HEK293T (cell line): ENCODE measurements around the gene ABCC6.
A peak's percentile ranks its signal among the peaks of the same experiment; 100 is the strongest.

ENCODE experiments used
- CTCF ChIA-PET: fragments of 350-600 bp; formaldehyde crosslinking; extraction: SDS; loops from one replicate; lab custom pipeline; 2021; ENCODE audit warnings: antibody characterized with exemption, inconsistent platforms; lab: Yijun Ruan, JAX
- POLR2A ChIA-PET: fragments of 350-600 bp; formaldehyde crosslinking; extraction: SDS; loops from one replicate; lab custom pipeline; 2020; ENCODE audit warnings: antibody characterized with exemption, inconsistent platforms; lab: Yijun Ruan, JAX
- DNase-seq: peaks from one replicate; pipeline ENCODE4 v3.0.0; 2012; ENCODE audit warnings: mixed read lengths; ENCODE audit errors: extremely low spot score
- ARNT ChIP-seq: fragments of 450-650 bp; IDR thresholded peaks from 2 replicates; pipeline ENCODE4 v1.6.1; 2017; ENCODE audit warnings: mild to moderate bottlenecking
- BHLHE40 ChIP-seq: fragments of 450-650 bp; IDR thresholded peaks from 2 replicates; pipeline ENCODE4 v1.6.1; 2016; ENCODE audit warnings: mild to moderate bottlenecking, moderate library complexity, borderline replicate concordance
- CTBP1 ChIP-seq: fragments of 450-650 bp; IDR thresholded peaks from 2 replicates; pipeline ENCODE4 v1.6.1; 2016; ENCODE audit warnings: borderline replicate concordance
- ELF4 ChIP-seq: fragments of 450-650 bp; IDR thresholded peaks from 2 replicates; pipeline ENCODE4 v1.6.1; 2017; ENCODE audit warnings: antibody characterized with exemption
- FOXA1 ChIP-seq: fragments of 450-650 bp; IDR thresholded peaks from 2 replicates; pipeline ENCODE4 v1.6.1; 2016; ENCODE audit warnings: mild to moderate bottlenecking
- FOXK2 ChIP-seq: fragments of 450-650 bp; IDR thresholded peaks from 2 replicates; pipeline ENCODE4 v1.6.1; 2016; ENCODE audit warnings: mild to moderate bottlenecking
- FOXM1 ChIP-seq: fragments of 450-650 bp; IDR thresholded peaks from 2 replicates; pipeline ENCODE4 v1.6.1; 2017; ENCODE audit warnings: mild to moderate bottlenecking, borderline replicate concordance
- HDGF ChIP-seq: fragments of 450-650 bp; IDR thresholded peaks from 2 replicates; pipeline ENCODE4 v1.6.1; 2017; ENCODE audit warnings: antibody characterized with exemption, borderline replicate concordance
- L3MBTL2 ChIP-seq: fragments of 450-650 bp; conservative IDR thresholded peaks from 2 replicates; pipeline ENCODE4 v1.6.1; 2016; ENCODE audit warnings: mild to moderate bottlenecking
- LEF1 ChIP-seq: fragments of 450-650 bp; IDR thresholded peaks from 2 replicates; pipeline ENCODE4 v1.6.1; 2017; ENCODE audit warnings: mild to moderate bottlenecking, borderline replicate concordance
- NFRKB ChIP-seq: fragments of 450-650 bp; IDR thresholded peaks from 2 replicates; pipeline ENCODE4 v1.6.1; 2016; ENCODE audit warnings: mild to moderate bottlenecking, moderate library complexity
- PKNOX1 ChIP-seq: fragments of 450-650 bp; IDR thresholded peaks from 2 replicates; pipeline ENCODE4 v1.6.1; 2016
- SP1 ChIP-seq: fragments of 450-650 bp; IDR thresholded peaks from 2 replicates; pipeline ENCODE4 v1.6.1; 2017
- SUZ12 ChIP-seq: fragments of 450-650 bp; IDR thresholded peaks from 2 replicates; pipeline ENCODE4 v1.6.1; 2016; ENCODE audit warnings: mild to moderate bottlenecking
- TARDBP ChIP-seq: fragments of 450-650 bp; IDR thresholded peaks from 2 replicates; pipeline ENCODE4 v1.6.1; 2016
- ZNF384 ChIP-seq: fragments of 450-650 bp; IDR thresholded peaks from 2 replicates; pipeline ENCODE4 v1.6.1; 2016

The ABCC6 gene

DNA sequence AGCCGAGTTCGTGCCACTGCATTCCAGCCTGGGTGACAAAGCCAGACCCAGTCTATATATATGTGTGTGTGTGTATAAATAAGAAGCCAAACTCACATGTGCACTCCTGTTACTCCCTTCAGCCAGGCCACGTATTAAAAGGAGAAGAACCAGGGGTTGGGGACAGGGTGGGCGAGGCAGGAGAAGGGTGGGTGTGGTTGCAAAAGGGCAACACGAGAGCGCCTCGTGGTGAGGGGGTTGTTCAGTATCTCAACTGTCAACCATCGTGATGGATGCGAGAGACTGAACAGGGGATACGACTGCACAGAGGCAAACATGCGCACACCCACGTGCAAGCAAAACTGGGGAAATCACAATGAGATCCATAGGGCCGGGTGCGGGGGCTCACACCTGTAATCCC is 54.9 kb downstream of the ABCC6 start:
- TF ChIP-seq L3MBTL2, result no peak
- POLR2A ChIA-PET, result no interaction called here
- DNase-seq, result no peak
- CTCF ChIA-PET, result no interaction called here

- TF ChIP-seq ARNT (no peak), FOXM1 (no peak), FOXK2 (no peak), FOXA1 (no peak), L3MBTL2 (no peak), HDGF (no peak)
- DNase-seq, result no peak
- CTCF ChIA-PET, result interaction anchor here (0.7 kb wide), 1 partner anchor 279 kb away, joined by 3 read pairs; no protein-coding TSS in a partner anchor
- POLR2A ChIA-PET, result no interaction called here
Observed at GRCh38 chr16:16167927-16168326, 55.4 kb downstream of the ABCC6 start.

DNA sequence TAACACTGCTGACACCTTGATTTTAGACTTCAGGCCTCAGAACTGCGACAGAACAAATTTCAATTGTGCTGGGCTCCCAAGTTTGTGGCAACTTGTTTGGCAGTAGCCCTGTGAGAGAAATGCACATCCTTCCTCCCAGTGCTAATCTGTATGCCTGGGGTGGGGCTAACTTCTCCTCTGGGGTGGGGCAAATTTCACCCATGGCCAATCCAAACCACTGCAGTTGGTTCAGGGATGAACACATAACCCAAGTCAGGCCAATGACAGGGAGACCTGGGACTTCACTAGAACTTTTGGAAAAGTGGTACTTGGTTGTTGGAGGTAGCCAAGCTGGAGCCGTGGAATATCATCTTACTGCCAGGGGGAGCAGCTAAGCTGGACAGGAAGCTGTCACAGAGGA is 56.3 kb downstream of the ABCC6 start:
- no peak for DNase-seq
- CTCF ChIA-PET, result interaction anchor here (0.7 kb wide), 1 partner anchor 278 kb away, joined by 3 read pairs; no protein-coding TSS in a partner anchor
- TF ChIP-seq BHLHE40 (no peak), SP1 (no peak), ELF4 (no peak), FOXA1 (no peak), L3MBTL2 (no peak), CTBP1 (no peak), ARNT (no peak), FOXM1 (no peak), ZNF384 (no peak), PKNOX1 (no peak), HDGF (no peak), FOXK2 (no peak), SUZ12 (no peak), NFRKB (no peak), LEF1 (no peak), TARDBP (no peak)
- POLR2A ChIA-PET, result no interaction called here

- no peak for DNase-seq
- TF ChIP-seq CTBP1 (no peak), ELF4 (no peak), HDGF (no peak), TARDBP (no peak), FOXA1 (no peak), FOXK2 (no peak), LEF1 (no peak), ZNF384 (no peak), BHLHE40 (no peak), NFRKB (no peak), ARNT (no peak), L3MBTL2 (no peak), SUZ12 (no peak)
- CTCF ChIA-PET, result no interaction called here
- POLR2A ChIA-PET, result no interaction called here
Observed at GRCh38 chr16:16166085-16166484, 57.2 kb downstream of the ABCC6 start.

DNA sequence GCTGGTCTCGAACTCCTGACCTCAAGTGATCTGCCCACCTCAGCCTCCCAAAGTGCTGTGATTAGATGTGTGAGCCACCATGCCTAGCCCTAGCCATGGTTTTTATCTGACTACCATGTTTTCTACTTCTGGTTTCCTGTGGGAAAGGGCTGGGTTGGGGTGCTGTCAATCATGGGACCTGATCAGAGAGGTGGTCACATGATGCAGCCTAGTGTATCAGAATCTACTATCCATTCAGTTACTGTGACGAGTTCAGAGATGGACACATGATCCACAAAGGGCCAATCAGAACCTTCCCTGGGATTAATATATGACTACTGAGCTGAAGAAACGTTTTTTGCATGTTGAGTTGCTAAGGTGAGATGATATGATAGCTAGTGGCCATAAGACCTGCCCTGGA is 59.1 kb downstream of the ABCC6 start:
- TF ChIP-seq SP1, result no peak
- TF ChIP-seq FOXM1, result no peak
- TF ChIP-seq TARDBP, result no peak
- peak; percentile 37; the same call in 1 of the 2 replicates for TF ChIP-seq PKNOX1
- TF ChIP-seq ELF4, result no peak
- no peak for TF ChIP-seq HDGF
- no peak for TF ChIP-seq SUZ12
- TF ChIP-seq ZNF384, result no peak
- no peak for DNase-seq
- ChIA-PET POLR2A (no interaction called here), CTCF (interaction anchor here (1.1 kb wide), 1 partner anchor 23 kb away, joined by 3 read pairs; no protein-coding TSS in a partner anchor)

- no peak for DNase-seq
- TF ChIP-seq ELF4 (no peak), ZNF384 (no peak), BHLHE40 (no peak), CTBP1 (no peak), LEF1 (no peak), TARDBP (no peak), FOXA1 (no peak), HDGF (no peak), L3MBTL2 (no peak), PKNOX1 (no peak), FOXM1 (no peak), SUZ12 (no peak), NFRKB (no peak), FOXK2 (no peak), SP1 (no peak), ARNT (no peak)
- CTCF ChIA-PET, result interaction anchor here (0.6 to 1.1 kb wide), 2 partner anchors 24 to 31 kb away, joined by 3 read pairs; no protein-coding TSS in a partner anchor
- POLR2A ChIA-PET, result no interaction called here
Observed at GRCh38 chr16:16163571-16163970, 59.7 kb downstream of the ABCC6 start.
